ENCODE measurements around the gene AP4E1. TPM values are rescaled to one million over a fixed set of nuclear protein-coding genes. Genes with fewer than 3 reads are reported as not detected.
A peak's percentile ranks its signal among the peaks of the same experiment; 100 is the strongest.

The AP4E1 gene
- total and polyA plus RNA-seq, 12 donors, result 2.0 to 11.1 (median 8.8) TPM

DNA sequence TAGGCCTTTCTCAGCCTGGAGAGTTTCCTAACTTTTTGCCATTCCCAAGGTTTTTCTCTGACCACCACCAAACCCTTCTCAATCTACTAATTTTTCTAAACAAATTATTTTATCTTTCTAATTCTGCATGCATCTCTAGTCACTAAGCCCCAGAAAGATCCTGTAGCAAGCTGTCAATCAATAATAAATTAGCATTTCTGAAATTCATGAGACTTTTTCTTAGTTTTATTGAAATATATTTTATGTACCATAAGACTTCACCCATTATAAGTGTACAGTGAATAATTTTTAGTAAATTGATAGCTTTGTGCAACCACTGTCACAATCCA is 22.4 kb upstream of the AP4E1 start:
- Histone ChIP-seq H3K27me3 (no peaks in the 10 kb centered on the region), H3K36me3 (no peaks in the 10 kb centered on the region), H3K4me1 (peaks cover 5 to 53% (median 14%) of the 10 kb centered on the region in 9 donors), H3K4me3 (no peak overlapping the region), H3K27ac (peak overlapping the region in 3 of 10 donors; percentile 37 to 85 (median 74)), H3K9me3 (peaks cover 0 to 8% (median 0%) of the 10 kb centered on the region in 11 donors)
- ATAC-seq (no peak), DNase-seq (no peak)
- TF ChIP-seq, protein P1, sequence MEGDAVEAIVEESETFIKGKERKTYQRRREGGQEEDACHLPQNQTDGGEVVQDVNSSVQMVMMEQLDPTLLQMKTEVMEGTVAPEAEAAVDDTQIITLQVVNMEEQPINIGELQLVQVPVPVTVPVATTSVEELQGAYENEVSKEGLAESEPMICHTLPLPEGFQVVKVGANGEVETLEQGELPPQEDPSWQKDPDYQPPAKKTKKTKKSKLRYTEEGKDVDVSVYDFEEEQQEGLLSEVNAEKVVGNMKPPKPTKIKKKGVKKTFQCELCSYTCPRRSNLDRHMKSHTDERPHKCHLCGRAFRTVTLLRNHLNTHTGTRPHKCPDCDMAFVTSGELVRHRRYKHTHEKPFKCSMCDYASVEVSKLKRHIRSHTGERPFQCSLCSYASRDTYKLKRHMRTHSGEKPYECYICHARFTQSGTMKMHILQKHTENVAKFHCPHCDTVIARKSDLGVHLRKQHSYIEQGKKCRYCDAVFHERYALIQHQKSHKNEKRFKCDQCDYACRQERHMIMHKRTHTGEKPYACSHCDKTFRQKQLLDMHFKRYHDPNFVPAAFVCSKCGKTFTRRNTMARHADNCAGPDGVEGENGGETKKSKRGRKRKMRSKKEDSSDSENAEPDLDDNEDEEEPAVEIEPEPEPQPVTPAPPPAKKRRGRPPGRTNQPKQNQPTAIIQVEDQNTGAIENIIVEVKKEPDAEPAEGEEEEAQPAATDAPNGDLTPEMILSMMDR (IDR thresholded peaks at IDR 0.05), result peak in 1 of 9 donors; percentile 2
- intact Hi-C loops (cut with DNase I), result no loop called here

DNA sequence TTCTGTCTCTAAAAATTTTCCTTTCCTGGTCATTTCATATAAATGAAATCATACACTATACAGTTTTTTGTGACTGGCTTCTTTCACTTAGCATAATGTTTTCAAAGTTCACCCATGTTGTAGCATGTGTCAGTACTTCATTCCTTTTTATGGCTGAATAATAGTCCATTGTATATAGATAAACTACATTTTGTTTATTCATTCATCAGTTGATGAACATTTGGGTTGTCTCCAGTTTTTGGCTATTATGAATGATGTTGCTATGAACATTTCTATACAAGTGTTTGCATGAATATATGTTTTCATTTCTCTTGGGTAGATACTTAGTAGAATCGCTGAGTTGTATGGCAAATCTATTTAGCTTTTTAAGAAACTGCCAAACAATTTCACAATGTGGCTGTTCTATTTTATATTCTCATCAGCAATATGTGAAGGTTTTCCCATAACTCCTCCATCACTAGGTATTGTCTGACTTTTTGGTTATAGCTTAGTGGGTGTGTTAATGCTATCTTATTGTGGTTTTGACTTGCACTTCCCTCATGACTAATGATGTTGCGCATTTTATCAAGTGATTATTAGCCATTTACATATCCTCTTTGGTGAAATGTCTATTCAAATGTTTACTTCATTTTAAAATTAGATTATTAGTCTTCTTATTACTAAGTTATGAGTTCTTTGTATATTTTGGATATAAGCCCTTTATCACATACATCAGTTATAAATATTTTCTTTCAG is 21.7 kb upstream of the AP4E1 start:
- peaks cover 0 to 14% (median 0%) of the 10 kb centered on the region in 11 donors for H3K9me3 ChIP-seq
- no peak overlapping the region for H3K27ac ChIP-seq
- no peak for ATAC-seq
- H3K27me3 ChIP-seq, result no peaks in the 10 kb centered on the region
- no peak for DNase-seq
- intact Hi-C loops (cut with DNase I), result no loop called here
- TF ChIP-seq, protein P1 (IDR thresholded peaks at IDR 0.05), result no peak
- H3K4me1 ChIP-seq, result peaks cover 5 to 46% (median 14%) of the 10 kb centered on the region in 9 donors
- no peak overlapping the region for H3K4me3 ChIP-seq
- 94 to 97% methylated on average over 2 of the region's 2 CpGs for WGBS, 2 donors
- no peaks in the 10 kb centered on the region for H3K36me3 ChIP-seq

DNA sequence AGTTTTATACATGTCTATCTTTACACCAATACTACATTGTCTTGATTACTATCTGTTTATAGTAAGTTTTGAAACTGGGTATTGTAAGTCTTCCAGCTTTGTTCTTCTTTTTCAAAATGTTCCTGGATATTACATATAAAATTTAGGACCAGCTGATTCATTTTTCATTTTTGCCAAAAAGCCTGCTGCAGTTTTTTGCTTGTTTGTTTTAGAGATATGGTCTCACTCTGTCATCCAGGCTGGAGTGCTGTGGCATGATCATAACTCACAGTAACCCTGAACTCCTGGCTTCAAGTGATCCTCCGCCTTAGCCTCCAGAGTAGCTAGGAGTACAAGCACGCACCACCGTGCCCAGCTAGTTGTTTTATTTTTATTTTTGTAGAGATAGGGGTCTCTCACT is 20.4 kb upstream of the AP4E1 start:
- DNase-seq, result no peak
- H3K36me3 ChIP-seq, result no peaks in the 10 kb centered on the region
- H3K27ac ChIP-seq, result no peak overlapping the region
- no peak overlapping the region for H3K4me3 ChIP-seq
- no peak for ATAC-seq
- intact Hi-C loops (cut with DNase I), result no loop called here
- TF ChIP-seq, protein P1 (IDR thresholded peaks at IDR 0.05), result no peak
- H3K9me3 ChIP-seq, result peaks cover 0 to 17% (median 0%) of the 10 kb centered on the region in 11 donors
- 91 to 92% methylated on average over 3 of the region's 3 CpGs for WGBS, 2 donors
- peaks cover 5 to 36% (median 14%) of the 10 kb centered on the region in 9 donors for H3K4me1 ChIP-seq
- H3K27me3 ChIP-seq, result no peaks in the 10 kb centered on the region

DNA sequence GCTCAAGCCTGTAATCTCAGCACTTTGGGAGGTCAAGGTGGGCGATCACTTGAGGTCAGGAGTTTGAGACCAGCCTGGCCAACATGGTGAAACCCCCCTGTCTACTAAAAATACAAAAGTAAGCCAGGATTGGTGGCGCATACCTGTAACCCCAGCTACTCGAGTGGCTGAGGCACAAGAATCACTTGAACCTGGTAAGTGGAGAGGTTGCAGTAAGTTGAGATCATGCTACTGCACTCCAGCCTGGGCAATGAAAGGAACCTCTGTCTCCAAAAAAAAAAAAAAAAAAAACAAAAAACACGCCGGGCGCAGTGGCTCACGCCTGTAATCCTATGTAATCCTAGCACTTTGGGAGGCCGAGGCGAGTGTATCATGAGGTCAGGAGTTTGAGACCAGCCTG is 18.9 kb upstream of the AP4E1 start:
- Histone ChIP-seq H3K36me3 (no peaks in the 10 kb centered on the region), H3K9me3 (peaks cover 0 to 23% (median 0%) of the 10 kb centered on the region in 11 donors), H3K27me3 (no peaks in the 10 kb centered on the region), H3K4me1 (peaks cover 5 to 20% (median 14%) of the 10 kb centered on the region in 9 donors), H3K27ac (no peak overlapping the region), H3K4me3 (no peak overlapping the region)
- 97% methylated on average over 9 of the region's 9 CpGs for WGBS, 2 donors
- no peak for DNase-seq
- intact Hi-C loops (cut with DNase I), result no loop called here
- no peak for ATAC-seq
- TF ChIP-seq, protein P1 (IDR thresholded peaks at IDR 0.05), result no peak

Data from heart right ventricle (tissue), 16 donors.